RWPE2 (cell line): ENCODE data around the gene SYNGR4.

Source experiments
- ATAC-seq: fragments of 200-7000 bp; cut with Tn5 transposase; 3 replicates; pipeline ENCODE4 v1.9.1; 2021; ENCODE audit warnings: low read depth
- DNase-seq: peaks from one replicate; pipeline ENCODE4 v3.0.0-alpha.2; 2020; ENCODE audit warnings: low spot score
- H3K27ac ChIP-seq: fragments of 450-650 bp; 2 replicates; pipeline ENCODE4 v1.5.1; 2017; ENCODE audit warnings: mild to moderate bottlenecking; ENCODE audit not compliant: poor library complexity, severe bottlenecking
- H3K27me3 ChIP-seq: fragments of 250-450 bp; sonication (Bioruptor Pico); 2 replicates; pipeline ENCODE4 v1.5.1; 2021; ENCODE audit warnings: mild to moderate bottlenecking, moderate library complexity; ENCODE audit not compliant: insufficient read depth, poor library complexity, severe bottlenecking
- H3K36me3 ChIP-seq: fragments of 250-450 bp; sonication (Bioruptor Pico); 2 replicates; pipeline ENCODE4 v1.5.1; 2020; ENCODE audit warnings: low read depth, mild to moderate bottlenecking, moderate library complexity
- H3K4me1 ChIP-seq: fragments of 250-450 bp; sonication (Bioruptor Pico); 2 replicates; pipeline ENCODE4 v1.5.1; 2021; ENCODE audit warnings: mild to moderate bottlenecking, moderate library complexity; ENCODE audit not compliant: insufficient read depth, poor library complexity, severe bottlenecking
- H3K4me3 ChIP-seq: fragments of 250-450 bp; sonication (Bioruptor Pico); 2 replicates; pipeline ENCODE4 v1.5.1; 2021; ENCODE audit warnings: mild to moderate bottlenecking, moderate library complexity; ENCODE audit not compliant: severe bottlenecking
- H3K9me3 ChIP-seq: fragments of 250-450 bp; sonication (Bioruptor Pico); 2 replicates; pipeline ENCODE4 v1.5.1; 2021; ENCODE audit warnings: mild to moderate bottlenecking, moderate library complexity; ENCODE audit not compliant: severe bottlenecking
- CTCF ChIP-seq: fragments of 450-650 bp; IDR thresholded peaks from one replicate; pipeline ENCODE4 v1.5.1; 2017; ENCODE audit warnings: mild to moderate bottlenecking, moderate library complexity; ENCODE audit not compliant: poor library complexity, severe bottlenecking

SYNGR4 gene

GRCh38 chr19:48338253-48338755 is 25.9 kb upstream of the SYNGR4 start:
- Histone ChIP-seq H3K4me3 (no peak overlapping the region), H3K9me3 (no peaks in the 10 kb centered on the region), H3K36me3 (no peaks in the 10 kb centered on the region), H3K4me1 (peaks cover 3% of the 10 kb centered on the region), H3K27me3 (no peaks in the 10 kb centered on the region), H3K27ac (no peak overlapping the region)
- no peak for ATAC-seq
- no peak for TF ChIP-seq CTCF
- no peak for DNase-seq

- Histone ChIP-seq H3K4me3 (no peak overlapping the region), H3K9me3 (no peaks in the 10 kb centered on the region), H3K27ac (no peak overlapping the region), H3K4me1 (no peaks in the 10 kb centered on the region), H3K36me3 (no peaks in the 10 kb centered on the region), H3K27me3 (no peaks in the 10 kb centered on the region)
- DNase-seq (no peak), ATAC-seq (no peak)
- TF ChIP-seq CTCF, result no peak
Observed at GRCh38 chr19:48338802-48339503, 25.2 kb upstream of the SYNGR4 start.

DNA sequence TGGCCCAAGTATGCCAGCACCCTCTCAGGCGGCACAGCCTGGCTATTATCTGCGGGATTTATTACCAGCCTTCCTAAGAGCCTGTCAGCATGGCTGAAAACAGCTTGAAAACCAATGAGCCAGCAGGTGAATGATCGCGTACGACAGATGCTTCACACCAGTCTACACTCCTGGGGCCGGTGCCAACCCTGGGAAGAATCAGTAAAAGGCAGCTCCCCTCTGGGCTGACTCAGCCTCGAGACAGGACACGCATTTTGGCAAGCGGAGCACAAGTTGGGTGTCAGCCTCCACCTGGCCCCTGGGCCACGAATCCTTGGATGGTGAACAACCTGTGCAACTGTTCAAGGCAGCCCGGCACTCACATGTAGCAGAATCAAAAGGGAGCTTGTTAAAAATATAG is 23.2 kb upstream of the SYNGR4 start:
- no peak overlapping the region for H3K4me3 ChIP-seq
- no peak overlapping the region for H3K27ac ChIP-seq
- no peaks in the 10 kb centered on the region for H3K36me3 ChIP-seq
- ATAC-seq (peak; percentile 83), DNase-seq (peak; percentile 88)
- TF ChIP-seq CTCF, result no peak
- H3K4me1 ChIP-seq, result no peaks in the 10 kb centered on the region
- no peaks in the 10 kb centered on the region for H3K9me3 ChIP-seq
- H3K27me3 ChIP-seq, result no peaks in the 10 kb centered on the region

- Histone ChIP-seq H3K36me3 (no peaks in the 10 kb centered on the region), H3K9me3 (no peaks in the 10 kb centered on the region), H3K4me3 (no peak overlapping the region), H3K4me1 (no peaks in the 10 kb centered on the region), H3K27me3 (no peaks in the 10 kb centered on the region), H3K27ac (no peak overlapping the region)
- ATAC-seq (no peak), DNase-seq (no peak)
- TF ChIP-seq CTCF, result no peak
Observed at GRCh38 chr19:48341515-48342413, 22.4 kb upstream of the SYNGR4 start.
